Nucleus accumbens (tissue), 56 donors: ENCODE data around the gene MASP2.
A peak's percentile ranks its signal among the peaks of the same experiment; 100 is the strongest.
"Not testable (repeated sequence)": the region's sequence is repeated elsewhere in the genome, so short reads cannot be mapped to it uniquely, and the experiment has no call there.

Experiments
- DNase-seq, 56 donors: peaks; one replicate each; lab custom pipeline; 2025; lab: John Stamatoyannopoulos, UW

MASP2 gene

DNA sequence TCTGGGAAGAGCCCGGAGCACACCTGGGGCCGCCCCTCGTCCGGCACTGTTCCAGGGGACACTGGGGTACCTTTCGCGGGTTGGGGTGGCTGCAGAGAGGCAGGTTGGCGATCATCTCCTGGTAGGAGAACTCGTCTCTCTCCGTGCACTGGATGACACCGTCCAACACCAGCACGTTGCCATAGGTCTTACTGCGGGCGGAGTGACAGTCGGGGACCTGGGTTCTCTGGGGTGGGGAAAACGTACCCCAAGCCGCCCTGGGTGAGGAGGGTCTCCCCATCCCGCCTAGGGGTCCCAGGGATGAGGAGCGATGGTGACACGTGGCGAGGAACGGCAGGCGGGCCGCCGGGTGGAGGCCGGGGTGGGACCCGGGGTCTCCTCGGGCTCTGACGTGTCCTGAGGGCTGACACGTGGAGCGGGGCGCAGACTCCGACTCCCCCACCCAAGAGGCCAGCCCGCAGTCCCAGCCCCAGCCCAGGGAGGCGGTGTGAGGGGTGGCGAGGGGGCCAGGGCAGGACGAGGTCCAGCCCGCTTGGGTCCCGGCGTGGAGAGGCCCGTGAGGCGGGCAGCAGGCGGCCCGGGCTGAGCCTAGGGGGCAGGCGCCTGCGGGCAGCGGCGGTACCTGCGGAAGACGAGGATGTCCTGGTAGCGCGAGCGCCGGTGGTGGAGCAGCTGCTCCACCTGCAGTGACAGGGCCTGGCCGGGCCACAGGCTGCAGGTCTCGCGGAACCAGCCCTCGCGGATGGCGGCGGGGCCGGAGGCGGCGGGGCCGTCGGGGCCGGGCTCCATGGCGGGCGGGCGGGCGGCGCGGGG is 12.3 kb upstream of the MASP2 start:
- DNase-seq, result peak in 1 of 56 donors; percentile 39

DNA sequence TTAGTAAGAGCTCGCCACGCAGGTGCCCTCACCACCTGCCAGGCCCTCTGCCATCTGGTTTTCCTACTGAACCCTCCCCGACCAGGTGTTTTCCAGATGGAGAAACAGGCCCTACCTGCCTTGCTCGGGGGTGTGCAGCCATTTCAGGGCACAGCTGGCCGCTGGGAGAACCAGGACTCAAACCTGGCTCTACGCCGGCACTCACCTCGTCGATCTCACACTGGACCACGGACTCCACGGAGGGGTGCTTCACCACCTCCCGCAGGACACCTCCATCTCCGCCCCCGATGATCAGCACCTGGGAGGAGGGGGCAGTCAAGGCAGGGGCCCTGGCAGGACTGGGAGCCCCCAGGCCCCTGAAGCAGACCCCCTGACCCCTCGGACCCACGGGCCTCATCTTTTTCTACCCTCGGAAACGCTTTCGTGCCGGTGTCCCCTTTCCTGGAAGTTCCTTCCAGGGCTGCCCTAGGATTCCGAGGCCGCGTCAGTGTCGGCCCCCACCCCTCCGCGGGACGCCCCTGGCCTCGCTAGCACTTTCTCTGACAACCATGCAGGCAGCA is 11.6 kb upstream of the MASP2 start:
- DNase-seq, result no peak

- DNase-seq, result no peak
These were observed 11.0 kb upstream of the MASP2 start for GRCh38 chr1:11058026-11058425.

GRCh38 chr1:11057477-11057876 is 10.4 kb upstream of the MASP2 start:
- no peak for DNase-seq

- no peak for DNase-seq
These were observed 9.5 kb upstream of the MASP2 start for GRCh38 chr1:11056504-11056903.

DNA sequence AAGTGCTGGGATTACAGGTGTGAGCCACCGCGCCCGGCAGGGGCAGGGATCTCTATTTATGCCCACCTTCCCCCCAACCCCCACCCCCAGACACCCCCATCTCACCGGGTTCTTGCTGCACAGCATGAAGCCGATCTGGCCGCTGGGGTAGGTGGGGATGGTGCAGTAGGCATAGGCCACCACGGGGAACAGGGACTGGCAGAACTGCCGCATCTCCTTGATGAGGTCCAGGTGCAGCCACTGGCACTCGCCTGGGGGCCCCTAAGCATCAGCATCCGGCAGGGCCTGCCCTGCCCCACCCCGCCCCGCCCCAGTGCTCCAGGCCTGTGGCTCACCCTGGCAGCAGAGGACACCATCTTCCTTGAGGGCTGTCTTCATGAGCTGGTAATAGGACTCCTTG is 8.6 kb upstream of the MASP2 start:
- no peak for DNase-seq

GRCh38 chr1:11054666-11055065 is 7.6 kb upstream of the MASP2 start:
- DNase-seq, result no peak

DNA sequence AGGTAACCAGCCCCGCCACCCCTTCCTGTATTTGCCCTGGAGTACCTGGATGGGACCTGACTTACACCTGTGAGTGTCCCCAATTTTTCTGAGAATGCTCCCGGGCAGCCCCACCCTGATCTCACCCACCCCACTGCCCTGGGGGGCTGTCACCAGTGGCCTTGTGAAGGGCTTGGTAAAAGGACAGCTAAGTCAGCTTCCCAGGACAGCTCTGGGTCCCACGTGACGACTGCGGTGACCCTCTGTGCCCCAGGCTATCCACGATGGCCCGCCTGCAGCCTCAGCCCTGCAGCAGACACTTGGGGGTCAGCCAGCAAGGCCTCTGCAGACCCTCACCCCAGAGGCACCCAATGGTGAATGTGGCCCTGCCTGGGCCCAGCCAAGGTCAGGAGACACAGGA is 7.1 kb upstream of the MASP2 start:
- no peak for DNase-seq

DNA sequence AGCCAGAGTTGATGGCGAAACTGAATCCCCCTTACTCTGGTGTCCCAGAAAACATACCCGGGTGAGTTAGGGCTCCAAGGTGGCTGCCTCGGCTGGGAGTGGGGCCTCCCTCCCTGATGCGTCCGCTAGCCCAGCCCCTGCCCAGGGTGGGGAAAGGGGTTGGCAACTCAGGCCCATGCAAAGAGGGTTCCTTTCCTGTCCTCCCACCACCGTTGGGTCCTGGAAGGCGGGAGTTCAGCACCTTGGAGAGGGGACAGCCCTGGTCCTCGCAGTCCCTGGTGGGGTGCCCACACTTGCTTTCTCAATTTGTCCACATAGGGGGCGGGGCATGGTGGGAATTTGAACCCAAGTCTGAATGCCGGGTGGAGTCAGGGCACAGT is 6.7 kb upstream of the MASP2 start:
- no peak for DNase-seq

DNA sequence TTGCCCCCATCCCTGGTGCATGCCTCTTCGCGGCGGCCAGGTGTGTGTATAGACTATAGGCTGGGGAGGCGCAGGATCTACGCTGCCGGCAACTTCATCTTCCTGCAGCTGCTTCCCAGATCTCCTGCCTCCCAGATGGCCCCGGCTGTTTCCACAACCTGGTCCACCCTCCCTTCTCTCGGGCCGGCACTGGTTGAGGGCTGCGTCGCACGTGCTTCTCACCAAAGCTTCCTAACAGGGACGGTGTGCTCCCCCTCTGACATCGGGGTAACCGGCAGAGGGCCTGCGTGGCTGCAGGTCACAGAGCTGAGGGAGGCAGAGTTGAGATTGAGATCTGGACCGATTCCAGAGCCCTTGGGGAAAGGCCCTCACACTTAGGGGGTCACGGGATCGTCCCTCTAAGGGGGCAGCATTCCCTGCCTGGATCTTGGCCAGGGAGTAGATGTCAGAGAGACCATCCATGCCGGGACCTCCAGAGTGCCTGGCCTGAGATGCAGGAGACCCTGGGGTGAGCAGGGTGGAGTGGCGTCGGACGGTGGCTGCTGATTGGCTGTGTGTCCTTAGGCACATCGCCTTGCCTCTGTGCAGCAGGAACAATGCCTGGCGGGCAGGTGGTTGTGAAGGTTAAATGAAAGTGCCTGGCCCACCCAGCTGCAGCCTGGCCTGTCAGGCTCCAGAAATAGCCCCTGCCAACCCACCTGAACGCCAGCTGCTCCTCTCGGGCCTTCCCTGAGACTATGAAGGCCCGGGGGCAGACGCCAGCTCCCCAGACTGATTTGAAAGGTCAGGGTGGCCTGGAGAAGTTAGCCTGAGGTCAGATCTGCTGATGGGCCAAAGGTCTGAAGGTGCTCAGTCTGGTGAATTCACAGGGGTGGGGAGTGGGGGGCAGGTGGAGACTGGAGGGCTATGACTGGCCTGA is 6.1 kb upstream of the MASP2 start:
- no peak for DNase-seq

DNA sequence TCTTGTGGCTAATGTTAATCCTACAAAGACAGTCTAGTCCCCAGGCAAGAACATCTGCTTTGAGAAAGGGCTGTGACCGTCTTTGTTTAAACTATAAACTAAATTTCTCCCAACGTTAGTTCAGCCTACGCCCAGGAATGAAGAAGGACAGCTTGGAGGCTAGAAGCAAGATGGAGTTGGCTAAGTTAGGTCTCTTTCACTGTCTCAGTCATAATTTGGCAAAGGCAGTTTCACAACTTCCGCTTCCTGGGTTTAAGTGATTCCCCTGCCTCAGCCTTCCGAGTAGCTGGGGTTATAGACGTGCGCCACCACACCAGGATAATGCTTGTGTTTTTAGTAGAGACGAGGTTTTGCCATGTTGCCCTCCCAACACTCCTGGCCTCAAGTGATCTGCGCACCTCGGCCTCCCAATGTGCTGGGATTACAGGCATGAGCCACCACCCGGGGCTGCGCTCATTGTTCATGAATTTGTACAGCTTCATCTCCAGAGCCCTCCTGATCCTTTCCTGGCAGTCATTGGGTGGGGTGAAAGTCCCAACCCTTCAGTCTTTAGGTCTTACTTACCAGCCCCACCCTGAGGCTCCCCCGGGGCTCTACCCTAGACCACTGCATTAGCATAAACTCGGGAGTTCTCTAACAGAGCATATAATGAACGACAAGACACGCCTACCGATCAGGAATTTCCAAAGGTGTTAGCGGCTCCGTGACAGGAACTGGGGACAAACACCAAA is 4.9 kb upstream of the MASP2 start:
- no peak for DNase-seq

DNA sequence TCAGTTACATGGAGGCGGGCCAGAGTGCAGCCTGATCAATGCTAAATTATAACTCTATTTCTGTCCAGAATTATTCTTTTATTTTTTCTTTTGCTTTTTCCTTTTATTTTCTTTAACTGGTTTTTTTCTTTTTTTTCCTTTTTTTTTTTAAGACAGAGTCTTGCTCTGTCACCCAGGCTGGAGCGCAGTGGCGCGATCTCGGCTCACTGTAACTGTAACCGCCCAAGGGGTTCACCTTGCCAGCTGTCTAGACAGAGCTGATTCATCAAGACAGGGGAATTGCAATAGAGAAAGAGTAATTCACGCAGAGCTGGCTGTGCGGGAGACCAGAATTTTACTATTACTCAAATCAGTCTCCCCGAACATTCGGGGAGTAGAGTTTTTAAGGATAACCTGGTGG is 4.1 kb upstream of the MASP2 start:
- not testable (repeated sequence) for DNase-seq

GRCh38 chr1:11046270-11046566 is 821 bp downstream of the MASP2 start:
- no peak for DNase-seq

DNA sequence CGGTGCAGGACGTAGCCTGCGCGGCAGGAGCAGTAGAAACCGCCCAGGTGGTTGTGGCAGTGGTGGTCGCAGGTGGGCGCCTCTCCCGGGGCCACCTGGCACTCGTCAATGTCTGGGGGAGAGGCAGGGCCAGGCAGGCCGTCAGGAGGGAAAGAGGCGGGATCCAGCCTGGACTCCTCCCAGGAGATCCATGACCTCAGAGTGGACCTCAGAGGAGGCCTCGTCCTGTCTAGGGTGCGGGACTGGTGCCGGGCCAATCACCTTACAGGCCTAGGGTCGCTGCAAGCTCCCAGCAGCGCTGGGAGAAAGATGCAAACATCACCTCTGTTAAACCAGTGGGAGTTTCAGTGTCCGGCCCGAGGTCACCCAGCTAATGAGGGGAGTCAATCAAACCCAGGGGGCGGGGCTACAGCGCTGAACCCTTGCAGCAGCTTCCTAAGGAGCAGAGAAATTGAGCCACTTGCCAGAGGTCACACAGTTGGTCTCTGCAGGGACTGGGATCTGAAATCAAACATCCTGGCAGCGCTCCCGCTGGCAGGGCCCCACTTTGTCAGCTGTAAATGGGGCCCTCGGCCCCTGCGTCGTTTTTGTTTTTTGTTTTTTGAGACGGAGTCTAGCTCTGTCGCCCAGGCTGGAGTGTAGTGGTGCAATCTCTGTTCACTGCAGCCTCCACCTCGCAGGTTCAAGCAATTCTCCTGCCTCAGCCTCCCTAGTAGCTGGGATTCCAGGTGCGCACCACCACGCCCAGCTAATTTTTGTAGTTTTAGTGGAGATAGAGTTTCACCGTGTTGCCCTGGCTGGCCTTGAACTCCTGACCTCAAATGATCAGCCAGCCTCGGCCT is 1.4 kb downstream of the MASP2 start:
- DNase-seq, result no peak

DNA sequence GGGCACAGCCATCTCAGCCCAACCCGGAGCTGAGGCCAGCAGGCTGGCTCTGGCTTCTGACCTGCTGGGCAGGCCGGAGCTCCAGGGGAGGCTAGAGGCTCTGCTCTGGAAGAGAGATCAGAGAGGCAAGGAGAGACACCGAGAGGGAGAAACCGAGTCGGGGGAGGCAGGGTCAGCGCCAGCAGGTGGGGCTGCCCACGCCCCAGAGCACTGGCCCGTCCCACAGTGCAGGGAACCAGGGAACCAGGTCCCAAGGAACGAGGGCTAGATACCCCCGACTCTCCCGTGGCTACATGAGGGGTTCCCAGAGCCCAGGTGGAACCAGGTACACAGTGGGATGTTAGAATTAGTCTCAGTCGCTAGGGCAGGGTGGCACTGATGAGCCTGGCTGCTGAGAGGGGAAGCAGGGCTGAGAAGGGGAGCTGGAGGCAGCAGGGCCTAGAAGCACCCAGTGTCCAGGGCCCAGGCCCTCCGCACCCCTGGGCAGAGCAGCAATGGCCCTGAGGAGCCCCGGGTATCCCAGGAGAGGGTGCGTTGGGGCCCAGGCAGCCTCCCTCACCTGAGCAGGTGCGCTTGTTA is 2.1 kb downstream of the MASP2 start:
- no peak for DNase-seq

- no peak for DNase-seq
These were observed 2.8 kb downstream of the MASP2 start for GRCh38 chr1:11044086-11044848.

GRCh38 chr1:11042995-11043874 is 3.8 kb downstream of the MASP2 start:
- DNase-seq, result no peak

- DNase-seq, result no peak
These were observed 5.0 kb downstream of the MASP2 start for GRCh38 chr1:11042065-11042464.
